Loucy (cell line): ENCODE data around the gene FBXL2.
"Not testable (repeated sequence)": the region's sequence is repeated elsewhere in the genome, so short reads cannot be mapped to it uniquely, and the experiment has no call there.

Experiments used
- H2AFZ ChIP-seq: fragments of 200-600 bp; sonication (generic); 2 replicates; pipeline ENCODE4 v1.6.0; 2016; ENCODE audit warnings: antibody characterized with exemption, mild to moderate bottlenecking, low read length, moderate library complexity
- H3F3A ChIP-seq: fragments of 200-600 bp; 2 replicates; pipeline ENCODE4 v1.6.0; 2016; ENCODE audit warnings: antibody characterized with exemption, low read depth, mild to moderate bottlenecking
- H3K27me3 ChIP-seq: fragments of 200-600 bp; sonication (generic); 2 replicates; pipeline ENCODE4 v1.6.1; 2014; ENCODE audit warnings: low read length, mild to moderate bottlenecking; ENCODE audit not compliant: insufficient read depth, poor library complexity, severe bottlenecking
- H3K36me3 ChIP-seq: fragments of 200-600 bp; sonication (generic); 2 replicates; pipeline ENCODE4 v1.6.1; 2016; ENCODE audit warnings: low read length; ENCODE audit not compliant: insufficient read depth
- H3K4me1 ChIP-seq: fragments of 200-600 bp; sonication (generic); 2 replicates; pipeline ENCODE4 v1.5.1; 2014; ENCODE audit warnings: low read length, mild to moderate bottlenecking; ENCODE audit not compliant: insufficient read depth, poor library complexity, severe bottlenecking
- H3K4me2 ChIP-seq: fragments of 200-600 bp; sonication (generic); 2 replicates; pipeline ENCODE4 v1.6.0; 2014; ENCODE audit warnings: antibody characterized with exemption, low read length, low read depth, mild to moderate bottlenecking; ENCODE audit not compliant: poor library complexity, severe bottlenecking
- H3K4me3 ChIP-seq: fragments of 200-600 bp; sonication (generic); 2 replicates; pipeline ENCODE4 v1.5.1; 2014; ENCODE audit warnings: low read length, mild to moderate bottlenecking, mixed read lengths; ENCODE audit not compliant: poor library complexity, severe bottlenecking
- H3K79me2 ChIP-seq: fragments of 200-600 bp; sonication (generic); 2 replicates; pipeline ENCODE4 v1.6.1; 2014; ENCODE audit warnings: low read length; ENCODE audit not compliant: insufficient read depth
- H3K9ac ChIP-seq: fragments of 200-600 bp; sonication (generic); 2 replicates; pipeline ENCODE4 v1.6.0; 2014; ENCODE audit warnings: mild to moderate bottlenecking, low read depth, low read length, moderate library complexity; ENCODE audit not compliant: poor library complexity, severe bottlenecking
- H3K9me2 ChIP-seq: fragments of 200-600 bp; sonication (generic); replicated peaks from 2 replicates; pipeline ENCODE4 v1.6.1; 2016; ENCODE audit warnings: low read depth, low read length, mixed read lengths
- H3K9me3 ChIP-seq: fragments of 200-600 bp; sonication (generic); 2 replicates; pipeline ENCODE4 v1.6.1; 2014; ENCODE audit warnings: mild to moderate bottlenecking, antibody characterized with exemption, low read length, low read depth; ENCODE audit not compliant: insufficient read depth
- H4K20me1 ChIP-seq: fragments of 200-600 bp; sonication (generic); 2 replicates; pipeline ENCODE4 v1.6.0; 2014; ENCODE audit warnings: antibody characterized with exemption, low read length, mild to moderate bottlenecking; ENCODE audit not compliant: insufficient read depth, poor library complexity, severe bottlenecking
- EZH2phosphoT487 ChIP-seq: fragments of 200-600 bp; IDR thresholded peaks from 2 replicates; pipeline ENCODE4 v1.6.1; 2018; ENCODE audit warnings: antibody characterized with exemption, mild to moderate bottlenecking, moderate library complexity, borderline replicate concordance
- TF ChIP-seq, protein P1 (sequence below): fragments of 200-600 bp; sonication (generic); conservative IDR thresholded peaks from 2 replicates; pipeline ENCODE4 v1.5.1; 2014; ENCODE audit warnings: mild to moderate bottlenecking, antibody characterized with exemption, low read length

The FBXL2 gene

DNA sequence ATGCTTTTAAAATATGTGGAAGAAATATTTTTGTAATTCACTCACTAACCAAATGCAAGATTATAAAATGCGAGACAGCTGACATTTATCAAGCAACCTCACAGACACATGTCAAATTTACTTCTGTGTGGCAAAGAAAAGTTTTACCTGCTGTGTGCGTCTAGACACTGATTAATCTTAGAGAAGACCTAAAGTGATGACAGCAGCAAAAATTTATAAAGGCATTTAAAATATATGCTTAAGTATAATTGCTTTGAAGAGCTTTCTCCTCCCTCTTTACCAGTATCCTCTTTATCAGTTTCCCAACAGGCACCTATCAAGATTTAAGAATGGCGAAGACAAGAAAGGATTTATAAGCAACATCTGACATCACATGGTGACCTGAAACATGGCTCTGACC, 125.7 kb downstream of the FBXL2 start:
- Histone ChIP-seq H3K36me3 (peaks cover 91% of the 10 kb centered on the region; the same call in 1 of the 2 replicates), H3K79me2 (no peaks in the 10 kb centered on the region), H3K4me3 (no peak overlapping the region), H3F3A (no peaks in the 10 kb centered on the region), H3K9ac (no peak overlapping the region), H3K9me2 (no peaks in the 10 kb centered on the region), H3K4me2 (no peak overlapping the region), H4K20me1 (no peaks in the 10 kb centered on the region), H3K27me3 (no peaks in the 10 kb centered on the region), H3K4me1 (no peaks in the 10 kb centered on the region), H3K9me3 (no peaks in the 10 kb centered on the region), H2AFZ (no peak overlapping the region)
- TF ChIP-seq, protein P1, sequence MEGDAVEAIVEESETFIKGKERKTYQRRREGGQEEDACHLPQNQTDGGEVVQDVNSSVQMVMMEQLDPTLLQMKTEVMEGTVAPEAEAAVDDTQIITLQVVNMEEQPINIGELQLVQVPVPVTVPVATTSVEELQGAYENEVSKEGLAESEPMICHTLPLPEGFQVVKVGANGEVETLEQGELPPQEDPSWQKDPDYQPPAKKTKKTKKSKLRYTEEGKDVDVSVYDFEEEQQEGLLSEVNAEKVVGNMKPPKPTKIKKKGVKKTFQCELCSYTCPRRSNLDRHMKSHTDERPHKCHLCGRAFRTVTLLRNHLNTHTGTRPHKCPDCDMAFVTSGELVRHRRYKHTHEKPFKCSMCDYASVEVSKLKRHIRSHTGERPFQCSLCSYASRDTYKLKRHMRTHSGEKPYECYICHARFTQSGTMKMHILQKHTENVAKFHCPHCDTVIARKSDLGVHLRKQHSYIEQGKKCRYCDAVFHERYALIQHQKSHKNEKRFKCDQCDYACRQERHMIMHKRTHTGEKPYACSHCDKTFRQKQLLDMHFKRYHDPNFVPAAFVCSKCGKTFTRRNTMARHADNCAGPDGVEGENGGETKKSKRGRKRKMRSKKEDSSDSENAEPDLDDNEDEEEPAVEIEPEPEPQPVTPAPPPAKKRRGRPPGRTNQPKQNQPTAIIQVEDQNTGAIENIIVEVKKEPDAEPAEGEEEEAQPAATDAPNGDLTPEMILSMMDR: no peak
- no peak for TF ChIP-seq EZH2phosphoT487

GRCh38 chr3:33403756-33404155, 126.5 kb downstream of the FBXL2 start:
- Histone ChIP-seq H2AFZ (no peak overlapping the region), H3K36me3 (peaks cover 91% of the 10 kb centered on the region; the same call in 1 of the 2 replicates), H3K27me3 (no peaks in the 10 kb centered on the region), H3K4me2 (no peak overlapping the region), H3F3A (no peaks in the 10 kb centered on the region), H3K4me1 (no peaks in the 10 kb centered on the region), H3K9ac (no peak overlapping the region), H3K9me3 (no peaks in the 10 kb centered on the region), H4K20me1 (no peaks in the 10 kb centered on the region), H3K9me2 (no peaks in the 10 kb centered on the region), H3K4me3 (no peak overlapping the region), H3K79me2 (no peaks in the 10 kb centered on the region)
- no peak for TF ChIP-seq EZH2phosphoT487
- TF ChIP-seq, protein P1: no peak

GRCh38 chr3:33410816-33411215, 133.6 kb downstream of the FBXL2 start:
- not testable (repeated sequence) for H3K9me2 ChIP-seq, H3K4me2 ChIP-seq, H3K79me2 ChIP-seq, H3K4me3 ChIP-seq, H3F3A ChIP-seq, H2AFZ ChIP-seq, H3K27me3 ChIP-seq, H3K4me1 ChIP-seq, H4K20me1 ChIP-seq, H3K9me3 ChIP-seq, H3K9ac ChIP-seq
- H3K36me3 ChIP-seq: peaks cover 82% of the 10 kb centered on the region; the same call in 1 of the 2 replicates

DNA sequence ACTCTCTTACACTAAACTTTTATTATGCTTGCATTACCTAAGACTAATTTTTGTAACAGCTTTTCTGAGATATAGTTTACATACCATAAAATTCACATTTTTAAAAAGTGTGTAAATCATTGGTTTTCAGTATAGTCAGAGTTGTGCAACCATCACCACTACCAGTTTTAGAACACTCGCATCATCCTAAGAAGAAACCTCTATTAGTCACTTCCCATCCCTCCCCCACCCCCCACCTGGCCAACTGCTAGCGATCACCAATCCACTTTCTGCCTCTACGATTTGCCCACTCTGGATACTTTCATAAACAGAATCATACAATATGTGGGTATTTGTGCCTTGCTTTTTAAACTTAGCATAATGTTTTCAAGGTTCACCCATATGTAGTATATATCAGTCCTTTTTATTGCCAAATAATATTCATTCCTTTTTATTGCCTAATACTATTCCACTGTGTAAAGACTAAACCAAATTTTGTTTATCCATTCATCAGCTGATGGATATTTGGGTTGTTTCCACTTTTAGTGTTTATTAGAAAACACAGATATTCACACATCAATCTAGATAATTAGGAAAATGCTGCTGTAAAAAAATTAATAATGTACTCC, 139.9 kb downstream of the FBXL2 start:
- TF ChIP-seq, protein P1: no peak
- TF ChIP-seq EZH2phosphoT487: no peak
- peaks cover 19% of the 10 kb centered on the region for H4K20me1 ChIP-seq
- H2AFZ ChIP-seq: no peak overlapping the region
- H3F3A ChIP-seq: no peaks in the 10 kb centered on the region
- H3K9me2 ChIP-seq: no peaks in the 10 kb centered on the region
- no peak overlapping the region for H3K4me2 ChIP-seq
- H3K9me3 ChIP-seq: no peaks in the 10 kb centered on the region
- no peak overlapping the region for H3K4me3 ChIP-seq
- H3K9ac ChIP-seq: no peak overlapping the region
- H3K79me2 ChIP-seq: peaks cover 21% of the 10 kb centered on the region
- H3K4me1 ChIP-seq: no peaks in the 10 kb centered on the region
- H3K36me3 ChIP-seq: peaks cover 74% of the 10 kb centered on the region
- no peaks in the 10 kb centered on the region for H3K27me3 ChIP-seq
